IMR-90 (cell line): ENCODE data around the gene HPGDS. TPM values are rescaled to one million over a fixed set of nuclear protein-coding genes. Genes with fewer than 3 reads are reported as not detected.

Source experiments
- ATAC-seq: fragments of 200-7000 bp; cut with Tn5 transposase; 2 replicates; pipeline ENCODE4 v1.9.1; 2020; ENCODE audit warnings: low read depth, mild to moderate bottlenecking, moderate library complexity
- BruUV-seq: library from RNA; stranded (reverse); fragments of 400-500 nt; replicated peaks from 2 replicates; lab custom pipeline; 2021; lab: Mats Ljungman, UMichigan
- CTCF ChIA-PET: fragments of 300-600 bp; formaldehyde crosslinking; extraction: SDS; loops from one replicate; lab custom pipeline; 2021; ENCODE audit warnings: antibody characterized with exemption; lab: Yijun Ruan, JAX
- POLR2A ChIA-PET: fragments of 300-600 bp; sonication (Branson Sonifier 250); formaldehyde crosslinking; loops from one replicate; lab custom pipeline; 2022; ENCODE audit warnings: antibody characterized with exemption; ENCODE audit not compliant: unreplicated experiment; lab: Charles Lee
- DNase-seq: peaks from one replicate; pipeline ENCODE4 v3.0.0; 2013
- H2AFZ ChIP-seq: replicated peaks from 2 replicates; pipeline ENCODE3; 2013; ENCODE audit warnings: low read length, mild to moderate bottlenecking; ENCODE audit not compliant: poor library complexity
- H2AK5ac ChIP-seq: 2 replicates; pipeline ENCODE4 v1.6.1; 2013; ENCODE audit warnings: low read depth, low read length, inconsistent platforms
- H2AK9ac ChIP-seq: replicated peaks from 2 replicates; pipeline ENCODE3; 2013; ENCODE audit warnings: mild to moderate bottlenecking, low read depth, low read length, moderate library complexity; ENCODE audit not compliant: poor library complexity
- H2BK120ac ChIP-seq: 2 replicates; pipeline ENCODE4 v1.6.1; 2013; ENCODE audit warnings: low read depth, low read length, inconsistent platforms
- H2BK15ac ChIP-seq: 3 replicates; pipeline ENCODE4 v1.6.1; 2013; ENCODE audit warnings: low read depth, low read length, inconsistent platforms
- H2BK20ac ChIP-seq: 2 replicates; pipeline ENCODE4 v1.6.1; 2013; ENCODE audit warnings: low read depth, mild to moderate bottlenecking, inconsistent platforms, low read length, moderate library complexity
- H2BK5ac ChIP-seq: 2 replicates; pipeline ENCODE4 v1.6.1; 2013; ENCODE audit warnings: mild to moderate bottlenecking, low read depth, low read length, inconsistent platforms; ENCODE audit not compliant: poor library complexity, severe bottlenecking
- H3K14ac ChIP-seq: replicated peaks from 2 replicates; pipeline ENCODE4 v1.6.1; 2013; ENCODE audit warnings: low read depth, low read length, inconsistent platforms
- H3K18ac ChIP-seq: 2 replicates; pipeline ENCODE4 v1.6.1; 2013; ENCODE audit warnings: low read depth, low read length, control low read depth
- H3K23ac ChIP-seq: 2 replicates; pipeline ENCODE4 v1.6.1; 2013; ENCODE audit warnings: low read depth, low read length, inconsistent platforms
- H3K27ac ChIP-seq: 2 replicates; pipeline ENCODE4 v1.5.1; 2013; ENCODE audit warnings: mild to moderate bottlenecking, control low read depth, low read length; ENCODE audit not compliant: insufficient read depth
- H3K27me3 ChIP-seq: 2 replicates; pipeline ENCODE4 v1.6.1; 2013; ENCODE audit warnings: low read length; ENCODE audit not compliant: control insufficient read depth, insufficient read depth
- H3K36me3 ChIP-seq: 2 replicates; pipeline ENCODE4 v1.6.1; 2013; ENCODE audit warnings: low read length, mixed read lengths; ENCODE audit not compliant: control insufficient read depth, insufficient read depth
- H3K4ac ChIP-seq: 2 replicates; pipeline ENCODE4 v1.6.1; 2013; ENCODE audit warnings: low read depth, low read length, inconsistent platforms
- H3K4me1 ChIP-seq: 2 replicates; pipeline ENCODE4 v1.6.1; 2013; ENCODE audit warnings: low read length, mixed read lengths; ENCODE audit not compliant: control insufficient read depth, insufficient read depth
- H3K4me2 ChIP-seq: 2 replicates; pipeline ENCODE4 v1.6.1; 2013; ENCODE audit warnings: low read depth, mild to moderate bottlenecking, control low read depth, low read length, moderate library complexity
- H3K4me3 ChIP-seq: 2 replicates; pipeline ENCODE4 v1.5.1; 2013; ENCODE audit warnings: low read depth, mild to moderate bottlenecking, control low read depth, low read length, moderate library complexity; ENCODE audit not compliant: insufficient read depth
- H3K56ac ChIP-seq: 2 replicates; pipeline ENCODE4 v1.6.1; 2013; ENCODE audit warnings: low read length, inconsistent platforms; ENCODE audit not compliant: insufficient read depth; ENCODE audit errors: extremely low read depth
- H3K79me1 ChIP-seq, 2 experiments: 2 replicates each; pipeline ENCODE4 v1.6.1; 2013; ENCODE audit warnings: low read length in 2 of 2, inconsistent platforms in 1 of 2, low read depth in 1 of 2
- H3K9ac ChIP-seq: 2 replicates; pipeline ENCODE4 v1.6.1; 2013; ENCODE audit warnings: low read depth, low read length, control low read depth
- H3K9me1 ChIP-seq: 2 replicates; pipeline ENCODE4 v1.6.1; 2013; ENCODE audit warnings: low read length, inconsistent platforms; ENCODE audit not compliant: insufficient read depth
- H3K9me3 ChIP-seq: 2 replicates; pipeline ENCODE4 v1.6.1; 2013; ENCODE audit warnings: low read length; ENCODE audit not compliant: control insufficient read depth, insufficient read depth
- H4K20me1 ChIP-seq: 2 replicates; pipeline ENCODE4 v1.6.1; 2013; ENCODE audit warnings: low read length, inconsistent platforms; ENCODE audit not compliant: insufficient read depth
- H4K5ac ChIP-seq: 2 replicates; pipeline ENCODE4 v1.6.1; 2013; ENCODE audit warnings: mild to moderate bottlenecking, low read depth, low read length, control low read depth
- H4K8ac ChIP-seq, 2 experiments: 2 replicates each; pipeline ENCODE4 v1.6.1; 2013; ENCODE audit warnings: low read depth in 2 of 2, low read length in 2 of 2, control low read depth in 1 of 2, inconsistent platforms in 1 of 2
- H4K91ac ChIP-seq: 2 replicates; pipeline ENCODE4 v1.6.1; 2013; ENCODE audit warnings: low read depth, low read length, inconsistent platforms; ENCODE audit not compliant: insufficient read depth
- ELK1 ChIP-seq: fragments of 150-350 bp; IDR thresholded peaks from 2 replicates; pipeline ENCODE4 v1.6.1; 2016; ENCODE audit warnings: low read depth, mild to moderate bottlenecking, low read length, moderate library complexity, borderline replicate concordance
- FOS ChIP-seq: fragments of 150-350 bp; IDR thresholded peaks from 2 replicates; pipeline ENCODE4 v1.6.1; 2016; ENCODE audit warnings: low read depth, low read length
- MAFK ChIP-seq: IDR thresholded peaks from 2 replicates; pipeline ENCODE4 v1.6.1; 2012; ENCODE audit warnings: low read depth, low read length, improper control_type of control experiment
- NFE2L2 ChIP-seq: fragments of 150-350 bp; IDR thresholded peaks from 2 replicates; pipeline ENCODE4 v1.6.1; 2016; ENCODE audit warnings: low read depth, mild to moderate bottlenecking, low read length
- POLR2A ChIP-seq: IDR thresholded peaks from 2 replicates; pipeline ENCODE4 v1.6.1; 2012; ENCODE audit warnings: mild to moderate bottlenecking, low read depth, low read length
- RAD21 ChIP-seq: IDR thresholded peaks from 2 replicates; pipeline ENCODE4 v1.6.1; 2012; ENCODE audit warnings: low read length, improper control_type of control experiment
- USF2 ChIP-seq: fragments of 150-350 bp; IDR thresholded peaks from 2 replicates; pipeline ENCODE4 v1.6.1; 2017; ENCODE audit warnings: mild to moderate bottlenecking, antibody characterized with exemption, low read length, low read depth
- WGBS, 2 experiments: methylation state at CpG; one replicate each; pipeline versions ENCODE4 v1.1.5 to v1.1.7; 2013; ENCODE audit warnings: missing lambda C conversion rate in 2 of 2; ENCODE audit not compliant: insufficient read length in 1 of 2; ENCODE audit errors: extremely low coverage in 2 of 2; 5-methylcytosine and 5-hydroxymethylcytosine counted together
- dilution Hi-C: fragments of 300-500 bp; cut with HindIII; formaldehyde crosslinking; loops from one replicate; pipeline ENCODE4 v1.14.3; 2018; ENCODE audit warnings: low sequenced_read_pairs; ENCODE audit not compliant: unreplicated experiment
- in situ Hi-C: fragments of 300-500 bp; cut with MboI; formaldehyde crosslinking; loops from 3 replicates; pipeline ENCODE4 v1.14.3; 2019; ENCODE audit warnings: low sequenced_read_pairs, inconsistent platforms, mixed read lengths
- intact Hi-C: fragments of 100-400 bp; cut with micrococcal nuclease; formaldehyde crosslinking; loops from 2 replicates; pipeline ENCODE4 v1.10.0; 2022
- polyA plus RNA-seq, 3 experiments: library from polyadenylated mRNA; depleted of rRNA; stranded (reverse); fragments of >200 nt; gene quantifications; 2 replicates each; pipeline ENCODE4 v1.2.3, GENCODE V29; 2012; ENCODE audit warnings: low replicate concordance in 1 of 3
- total RNA-seq: library from RNA; depleted of rRNA; stranded (reverse); fragments of >200 nt; gene quantifications from 2 replicates; pipeline ENCODE4 v1.2.3, GENCODE V29; 2012

HPGDS gene
- total and polyA plus RNA-seq, 2 of the 4 experiments (the other 2 are of a cell fraction): not detected

DNA sequence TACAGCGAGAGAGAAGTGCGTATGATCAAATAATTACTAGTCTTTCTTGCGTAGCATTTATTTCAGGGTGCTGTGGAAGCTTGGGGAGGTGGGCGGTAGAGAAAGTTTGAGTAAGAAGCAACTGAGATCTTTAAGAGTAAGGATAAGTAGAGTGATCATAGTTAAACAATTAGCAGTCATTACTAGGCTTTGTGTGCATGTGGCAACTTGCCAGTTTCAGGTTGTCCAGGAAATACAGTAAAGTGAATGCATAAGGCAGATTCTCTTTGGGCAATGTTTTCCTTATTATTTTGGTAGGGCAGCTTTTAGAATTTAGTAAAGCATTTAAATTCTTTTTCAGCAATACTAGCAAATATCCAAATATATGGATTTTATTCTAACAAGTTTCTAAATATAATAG, 57.0 kb downstream of the HPGDS start:
- Histone ChIP-seq H3K4me1 (no peaks in the 10 kb centered on the region), H3K4me2 (no peak overlapping the region), H2AK9ac (no peak overlapping the region), H3K4me3 (no peak overlapping the region), H3K23ac (no peak overlapping the region), H3K9me3 (no peaks in the 10 kb centered on the region), H2BK20ac (no peak overlapping the region), H2AK5ac (no peak overlapping the region), H3K36me3 (peaks cover 20% of the 10 kb centered on the region), H3K27ac (no peak overlapping the region), H3K14ac (no peak overlapping the region), H2BK5ac (no peak overlapping the region), H4K91ac (no peak overlapping the region), H2BK15ac (no peak overlapping the region), H2BK120ac (no peak overlapping the region), H4K20me1 (no peaks in the 10 kb centered on the region), H3K27me3 (no peaks in the 10 kb centered on the region), H3K56ac (no peak overlapping the region), H3K9ac (no peak overlapping the region), H4K5ac (no peak overlapping the region), H2AFZ (no peak overlapping the region), H3K18ac (no peak overlapping the region), H3K79me1 (no peaks in the 10 kb centered on the region), H4K8ac (no peak overlapping the region), H3K4ac (no peak overlapping the region), H3K9me1 (no peaks in the 10 kb centered on the region)
- ChIA-PET CTCF (no interaction called here), POLR2A (no interaction called here)
- BruUV-seq: no TSS peak
- no CpG with 5 or more reads among the region's 4 CpGs for WGBS, 2 experiments
- intact Hi-C loops: no loop called here
- DNase-seq (no peak), ATAC-seq (no peak)
- dilution Hi-C loops: no loop called here
- in situ Hi-C loops: no loop called here
- TF ChIP-seq ELK1: no peak
- TF ChIP-seq RAD21: no peak
- TF ChIP-seq USF2: no peak
- no peak for TF ChIP-seq MAFK
- TF ChIP-seq NFE2L2: no peak
- no peak for TF ChIP-seq FOS
- TF ChIP-seq POLR2A: no peak
